DMS 273 treated with DMSO at 0.1 percent for 48 hours (cell line): ENCODE results near the gene RPL6.
"Not testable (repeated sequence)": the region's sequence is repeated elsewhere in the genome, so short reads cannot be mapped to it uniquely, and the experiment has no call there.

ENCODE experiments used
- DNase-seq: peaks from one replicate; lab custom pipeline; 2025; lab: John Stamatoyannopoulos, UW

RPL6 gene

DNA sequence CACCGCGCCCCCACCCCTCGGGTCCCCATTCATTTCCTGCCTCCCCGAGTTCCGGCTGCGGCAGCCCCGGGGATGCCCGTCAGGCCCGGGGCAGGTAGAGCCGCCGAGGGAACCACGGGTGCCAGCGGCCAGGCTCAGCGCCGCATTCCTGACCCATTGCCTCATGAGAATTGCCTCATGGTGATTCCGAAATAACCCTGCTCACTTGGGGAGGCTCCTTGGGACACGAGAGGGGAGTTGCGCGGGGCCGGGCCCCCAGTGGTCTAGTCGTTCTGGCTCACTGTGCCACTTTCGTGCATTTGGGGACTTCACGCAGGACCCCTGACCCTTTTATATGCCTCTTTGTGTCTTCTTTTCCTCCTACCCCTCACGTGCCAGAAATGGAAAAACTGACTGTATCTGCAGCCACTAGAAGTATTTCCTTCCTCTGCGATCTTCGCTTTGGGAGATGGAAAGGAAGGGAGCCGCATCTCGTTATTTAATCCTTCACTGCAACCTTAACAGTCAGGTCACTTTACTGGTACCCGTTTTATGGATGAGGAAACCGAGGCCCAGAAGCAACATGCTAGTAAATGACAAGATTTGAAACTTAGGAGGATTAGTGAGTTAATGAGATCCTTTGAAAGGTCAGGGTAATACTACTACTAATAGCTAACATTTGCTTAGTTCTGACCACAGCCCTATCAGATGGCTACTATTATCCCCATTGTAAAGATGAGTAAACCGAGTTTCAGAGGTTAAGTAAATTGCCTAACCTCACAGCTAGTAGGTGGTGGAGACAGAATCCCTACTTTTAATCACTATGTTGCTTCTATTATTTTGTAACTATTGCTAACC is 10.1 kb upstream of the RPL6 start:
- DNase-seq, result no peak

DNA sequence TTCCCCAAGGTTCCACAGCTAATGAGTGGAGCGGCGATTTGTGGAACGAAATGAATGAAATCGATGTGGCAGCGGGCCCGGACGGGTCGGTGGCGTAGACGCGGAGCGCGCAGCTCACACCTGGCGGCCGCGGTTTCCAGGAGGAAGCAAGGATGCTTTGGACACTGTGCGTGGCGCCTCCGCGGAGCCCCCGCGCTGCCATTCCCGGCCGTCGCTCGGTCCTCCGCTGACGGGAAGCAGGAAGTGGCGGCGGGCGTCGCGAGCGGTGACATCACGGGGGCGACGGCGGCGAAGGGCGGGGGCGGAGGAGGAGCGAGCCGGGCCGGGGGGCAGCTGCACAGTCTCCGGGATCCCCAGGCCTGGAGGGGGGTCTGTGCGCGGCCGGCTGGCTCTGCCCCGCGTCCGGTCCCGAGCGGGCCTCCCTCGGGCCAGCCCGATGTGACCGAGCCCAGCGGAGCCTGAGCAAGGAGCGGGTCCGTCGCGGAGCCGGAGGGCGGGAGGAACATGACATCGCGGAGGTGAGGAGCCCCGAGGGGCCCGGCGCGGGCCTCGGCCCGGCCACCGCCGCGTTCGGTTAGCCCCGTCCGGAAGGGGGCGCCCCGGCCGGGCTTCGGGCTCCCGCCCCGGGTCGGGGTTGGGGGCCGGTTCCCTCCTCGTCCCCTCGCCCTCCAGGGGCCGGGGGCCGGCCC is 9.3 kb upstream of the RPL6 start, which contains the start of gene PTPN11:
Gene PTPN11 (plus strand): TSS at position 340 of the 689 bp plus-strand sequence. CDS start 165 bp downstream, at position 505.
- DNase-seq, result no peak

DNA sequence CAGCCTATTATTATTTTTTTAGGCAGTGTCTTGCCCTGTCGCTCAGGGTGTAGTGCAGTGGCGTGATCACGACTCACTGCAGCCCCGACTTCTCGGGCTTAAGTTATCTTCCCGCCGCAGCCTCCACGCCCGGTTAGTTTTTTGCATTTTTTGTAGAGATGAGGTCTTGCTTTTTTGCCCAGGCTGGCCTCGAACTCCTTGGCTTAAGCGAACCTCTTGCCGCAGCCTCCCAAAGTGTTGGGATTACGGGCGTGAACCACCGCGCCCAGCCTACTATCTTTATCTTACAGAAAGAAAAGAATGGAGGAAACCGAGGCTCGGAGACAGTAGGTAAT is 8.8 kb upstream of the RPL6 start:
- DNase-seq, result no peak

DNA sequence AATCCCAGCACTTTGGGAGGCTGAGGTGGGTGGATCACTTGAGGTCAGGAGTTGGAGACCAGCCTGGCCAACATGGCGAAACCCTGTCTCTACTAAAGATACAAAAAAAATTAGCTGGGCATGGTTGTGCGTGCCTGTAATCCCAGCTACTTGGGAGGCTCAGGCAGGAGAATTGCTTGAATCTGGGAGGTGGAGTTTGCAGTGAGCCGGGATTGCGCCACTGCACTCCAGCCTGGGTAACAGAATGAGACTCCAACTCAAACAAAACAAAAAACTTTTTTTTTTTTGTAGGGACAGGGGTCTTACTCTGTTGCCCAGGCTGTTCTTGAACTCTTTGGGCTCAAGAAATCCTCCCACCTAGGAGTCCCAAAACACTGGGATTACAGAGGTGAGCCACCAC is 6.1 kb upstream of the RPL6 start:
- not testable (repeated sequence) for DNase-seq

DNA sequence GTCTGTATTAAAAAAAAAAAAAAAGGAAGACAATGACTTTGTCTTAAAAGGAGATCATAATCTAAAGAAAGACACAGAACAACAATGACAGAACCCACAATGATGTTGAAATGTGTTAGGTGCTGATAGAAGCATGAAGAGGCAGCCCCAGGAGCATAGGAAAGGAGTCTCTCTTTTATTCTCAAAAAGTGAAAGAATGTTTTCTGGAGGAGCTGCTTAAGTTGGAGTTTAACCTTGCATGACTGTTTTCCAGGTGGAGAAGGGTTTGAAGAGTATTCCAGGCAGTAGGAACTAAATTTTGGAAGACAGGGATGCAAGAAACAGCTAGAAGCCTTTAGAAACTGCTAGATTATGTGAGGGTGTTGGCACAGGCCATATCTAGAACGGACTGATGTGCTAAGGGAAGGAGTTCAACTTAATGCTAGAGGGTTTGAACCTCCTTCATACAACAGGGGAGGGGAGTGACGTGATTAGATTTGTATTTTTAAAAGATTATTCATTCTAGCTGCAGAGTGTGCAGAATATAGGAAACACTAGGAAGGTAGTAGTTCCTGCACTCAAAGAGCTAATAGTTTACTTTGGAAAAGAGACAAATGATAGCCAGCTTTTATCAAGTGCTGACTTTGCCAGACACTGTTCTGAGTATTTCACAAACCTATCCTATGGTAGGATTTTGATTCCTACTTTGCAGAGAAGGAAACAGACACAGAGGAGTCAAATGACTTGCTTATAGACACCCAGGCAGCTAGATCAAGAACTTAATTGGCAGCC is 4.6 kb upstream of the RPL6 start:
- no peak for DNase-seq

DNA sequence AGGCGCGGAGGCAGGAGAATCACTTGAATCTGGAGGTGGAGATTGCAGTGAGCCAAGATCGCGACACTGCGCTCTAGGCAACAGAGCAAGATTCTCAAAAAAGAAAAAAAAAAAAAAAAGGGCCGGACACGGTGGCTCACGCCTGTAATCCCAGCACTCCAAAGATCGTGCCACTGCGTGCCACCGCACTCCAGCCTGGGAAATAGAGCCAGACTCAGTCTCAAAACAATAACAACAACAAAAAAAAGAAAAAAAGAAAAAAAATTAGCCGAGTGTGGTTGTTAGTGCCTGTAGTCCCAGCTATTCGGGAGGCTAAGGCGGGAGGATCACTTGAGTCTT is 470 bp upstream of the RPL6 start:
- DNase-seq, result no peak

DNA sequence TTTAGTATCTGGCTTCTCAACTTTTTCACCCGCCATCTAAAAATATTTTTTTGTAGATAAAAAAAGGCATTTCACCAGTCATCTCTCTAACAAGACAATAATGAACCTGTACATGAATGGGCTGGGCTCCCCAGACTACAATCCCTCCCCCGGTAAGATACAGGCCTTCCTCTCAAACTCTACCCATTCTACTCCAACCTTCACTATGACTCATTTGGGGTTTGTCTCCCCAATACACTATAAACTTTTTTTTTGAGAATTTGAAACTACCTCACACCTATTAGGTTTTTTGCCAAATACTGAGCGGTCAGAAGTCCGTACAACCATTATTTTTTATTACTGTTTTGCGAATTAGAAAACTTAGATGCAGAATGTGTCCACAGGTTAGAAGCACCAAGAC is 784 bp downstream of the RPL6 start:
- DNase-seq, result no peak

DNA sequence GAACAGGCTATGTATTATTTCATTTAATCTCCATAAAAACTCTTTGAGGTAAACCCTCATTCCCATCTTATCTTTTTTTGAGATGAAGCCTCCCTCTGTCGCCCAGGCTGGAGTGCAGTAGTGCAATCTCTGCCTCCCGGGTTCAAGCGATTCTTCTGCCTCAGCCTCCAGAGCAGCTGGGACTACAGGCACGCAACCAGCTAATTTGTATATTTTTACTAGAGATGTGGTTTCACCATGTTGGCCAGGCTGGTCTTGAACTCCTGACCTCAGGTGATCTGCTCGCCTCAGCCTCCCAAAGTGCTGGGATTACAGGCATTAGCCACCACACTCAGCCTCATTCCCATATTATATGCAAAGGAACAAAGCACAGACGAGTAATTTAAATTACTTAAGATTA is 1.7 kb downstream of the RPL6 start:
- DNase-seq, result not testable (repeated sequence)

DNA sequence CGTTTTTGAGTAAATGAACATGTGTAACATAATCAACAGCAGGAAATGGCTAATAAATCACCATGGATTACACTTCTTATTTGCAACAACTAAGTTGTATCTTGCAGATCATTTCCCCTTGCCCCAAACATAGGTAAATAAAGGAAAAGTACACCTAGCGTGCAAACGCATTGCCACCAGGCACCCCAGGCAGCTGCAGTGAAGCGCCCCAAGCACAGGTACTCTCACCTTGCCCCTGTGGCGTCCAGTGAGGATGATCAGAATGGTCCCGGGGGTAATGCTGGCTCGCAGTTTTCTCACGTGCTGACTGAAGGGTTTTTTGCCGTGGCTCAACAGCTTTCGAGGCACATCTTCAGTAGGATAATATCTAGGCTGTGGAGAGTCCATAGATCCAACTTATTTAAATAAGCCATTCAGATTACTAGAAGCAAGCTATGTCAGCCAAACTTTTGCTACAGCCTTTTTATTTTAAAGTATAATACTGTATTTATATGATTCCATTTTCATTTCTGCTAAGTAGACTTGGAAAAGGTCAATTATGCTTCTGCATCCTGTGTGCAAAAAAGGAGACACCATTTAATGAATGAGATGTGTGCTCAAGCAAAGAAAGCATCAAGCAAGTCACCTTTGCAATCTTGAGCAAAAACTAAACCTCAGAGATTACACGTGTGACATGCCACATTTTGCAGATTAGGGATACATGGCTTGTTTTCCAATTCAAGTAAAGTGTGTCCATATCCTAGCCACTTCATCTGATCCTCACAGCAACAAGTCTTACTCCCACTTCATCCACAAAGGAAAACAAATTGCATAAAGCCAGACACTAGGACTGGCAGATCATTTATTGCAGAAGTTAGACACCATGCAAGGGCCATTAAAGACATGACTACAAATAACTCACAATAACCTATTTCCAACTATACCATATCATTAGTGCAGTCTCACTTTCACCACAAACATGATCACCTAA is 2.6 kb downstream of the RPL6 start:
- DNase-seq, result no peak

DNA sequence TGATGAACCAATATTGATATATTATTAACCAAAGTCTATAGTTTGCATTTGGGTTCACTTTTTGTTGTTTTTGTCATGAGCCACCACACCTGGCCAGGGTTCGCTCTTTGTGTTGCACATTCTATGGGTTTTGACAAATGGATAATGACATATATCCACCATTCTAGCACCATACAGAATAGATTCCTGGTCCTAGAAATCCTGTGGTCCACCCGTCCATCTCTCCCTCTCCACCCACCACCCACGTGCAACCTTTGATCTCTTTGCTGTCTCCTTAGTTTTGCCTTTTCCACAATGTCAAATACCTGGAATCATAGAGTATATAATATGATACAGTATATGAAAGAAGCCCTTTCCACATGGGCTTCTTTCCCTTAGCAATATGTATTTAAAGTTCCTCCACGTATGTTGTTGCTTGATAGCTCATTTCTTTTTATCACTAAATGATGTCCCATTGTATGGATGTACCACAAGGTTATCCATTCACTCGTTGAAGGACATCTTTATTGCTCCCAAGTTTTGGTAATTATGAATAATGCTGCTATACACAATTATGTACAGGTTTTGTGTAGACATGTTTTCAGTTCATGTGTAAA is 7.4 kb downstream of the RPL6 start:
- no peak for DNase-seq

DNA sequence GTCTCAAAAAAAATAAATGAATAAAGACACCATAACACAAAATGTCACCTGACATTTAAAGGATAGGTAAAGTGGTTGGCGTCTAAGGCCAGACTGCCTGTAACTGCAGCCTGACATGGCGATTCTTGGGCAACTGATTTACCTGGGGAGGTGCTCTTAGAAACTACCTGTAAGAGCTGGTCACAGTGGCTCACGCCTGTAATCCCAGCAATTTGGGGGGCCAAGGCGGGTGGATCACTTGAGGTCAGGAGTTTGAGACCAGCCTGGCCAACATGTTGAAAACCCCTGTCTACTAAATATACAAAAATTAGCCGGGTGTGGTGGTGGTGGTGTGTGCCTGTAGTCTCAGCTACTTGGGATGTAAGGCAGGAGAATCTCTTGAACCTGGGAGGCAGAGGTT is 8.4 kb downstream of the RPL6 start:
- DNase-seq, result no peak

DNA sequence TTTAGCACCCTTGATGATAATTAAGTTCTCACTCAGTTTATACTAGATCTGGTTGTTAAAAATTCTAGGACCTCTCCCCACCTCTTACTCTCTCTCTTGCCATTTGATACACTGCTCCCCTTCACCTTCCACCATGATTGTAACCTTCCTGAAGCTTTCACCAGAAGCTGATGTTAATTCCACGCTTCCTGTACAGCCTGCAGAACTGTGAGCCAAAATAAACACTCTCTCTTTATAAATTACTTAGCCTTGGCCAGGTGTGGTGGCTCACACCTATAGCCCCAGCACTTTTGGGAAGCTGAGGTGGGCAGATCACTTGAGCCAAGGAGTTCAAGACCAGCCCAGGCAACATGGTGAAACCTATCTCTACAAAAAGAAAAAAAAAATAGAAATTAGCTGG is 16.1 kb downstream of the RPL6 start:
- no peak for DNase-seq

DNA sequence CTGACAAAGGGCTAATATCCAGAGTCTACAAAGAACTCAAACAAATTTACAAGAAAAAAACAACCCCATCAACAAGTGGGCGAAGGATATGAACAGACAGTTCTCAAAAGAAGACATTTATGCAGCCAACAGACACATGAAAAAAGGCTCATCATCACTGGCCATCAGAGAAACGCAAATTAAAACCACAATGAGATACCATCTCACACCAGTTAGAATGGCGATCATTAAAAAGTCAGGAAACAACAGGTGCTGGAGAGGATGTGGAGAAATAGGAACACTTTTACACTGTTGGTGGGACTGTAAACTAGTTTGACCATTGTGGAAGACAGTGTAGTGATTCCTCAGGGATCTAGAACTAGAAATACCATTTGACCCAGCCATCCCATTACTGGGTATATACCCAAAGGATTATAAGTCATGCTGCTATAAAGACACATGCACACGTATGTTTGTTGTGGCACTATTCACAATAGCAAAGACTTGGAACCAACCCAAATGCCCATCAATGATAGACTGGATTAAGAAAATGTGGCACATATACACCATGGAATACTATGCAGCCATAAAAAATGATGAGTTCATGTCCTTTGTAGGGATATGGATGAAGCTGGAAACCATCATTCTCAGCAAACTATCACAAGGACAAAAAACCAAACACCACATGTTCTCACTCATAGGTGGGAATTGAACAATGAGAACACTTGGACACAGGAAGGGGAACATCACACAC is 19.3 kb downstream of the RPL6 start:
- not testable (repeated sequence) for DNase-seq

DNA sequence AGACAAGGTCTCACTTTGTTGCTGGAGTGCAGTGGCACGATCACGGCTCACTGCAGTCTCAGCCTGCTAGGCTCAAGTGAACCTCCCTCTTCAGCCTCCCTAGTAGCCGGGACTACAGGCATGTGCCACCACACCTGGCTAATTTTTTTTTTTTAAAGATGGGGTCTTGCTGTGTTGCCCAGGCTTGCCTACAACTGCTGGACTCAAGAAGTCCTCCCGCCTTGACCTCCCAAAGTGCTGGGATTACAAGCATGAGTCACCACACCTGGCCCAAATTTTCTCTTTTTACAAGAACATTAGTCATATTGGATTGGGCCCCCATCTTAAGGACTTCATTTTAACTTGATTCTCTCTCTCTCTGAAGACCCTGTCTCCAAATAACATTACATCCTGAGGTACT is 20.2 kb downstream of the RPL6 start:
- no peak for DNase-seq

DNA sequence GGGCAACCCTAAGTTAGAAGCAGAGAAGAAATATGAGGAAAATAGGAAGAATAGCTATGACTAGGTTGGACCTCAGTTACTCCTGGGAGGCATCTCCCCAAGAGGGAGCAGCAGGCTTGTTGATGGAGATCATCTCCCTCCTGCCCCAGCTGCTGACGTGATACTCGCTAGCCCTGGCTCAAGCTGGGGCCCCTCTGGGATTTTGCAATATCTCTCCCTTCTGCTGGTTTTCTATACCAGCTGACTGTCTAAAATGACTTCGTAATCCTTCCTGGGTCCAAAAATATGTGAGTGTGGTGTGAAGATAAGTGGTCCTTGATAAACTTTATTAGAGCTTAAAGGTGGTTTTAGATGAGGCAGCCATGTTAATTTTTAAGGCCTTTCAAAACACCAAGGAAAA is 22.7 kb downstream of the RPL6 start:
- DNase-seq, result no peak

DNA sequence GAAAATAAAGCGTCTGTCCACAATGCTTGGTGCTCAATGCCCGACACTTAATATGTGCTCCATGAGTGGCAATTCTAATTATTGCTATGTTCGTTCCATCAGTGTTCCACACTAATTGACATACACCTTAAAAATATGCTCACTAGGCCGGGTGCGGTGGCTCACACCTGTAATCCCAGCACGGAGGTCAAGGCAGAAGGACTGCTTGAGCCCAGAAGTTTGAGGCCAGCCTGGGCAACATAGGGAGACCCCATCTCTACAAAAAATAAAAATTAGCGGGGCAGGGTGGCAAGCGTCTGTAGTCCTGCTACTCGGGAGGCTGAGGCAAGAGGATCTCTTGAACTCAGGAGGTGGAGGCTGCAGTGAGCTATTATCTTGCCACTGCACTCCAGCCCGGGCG is 26.5 kb downstream of the RPL6 start:
- no peak for DNase-seq

DNA sequence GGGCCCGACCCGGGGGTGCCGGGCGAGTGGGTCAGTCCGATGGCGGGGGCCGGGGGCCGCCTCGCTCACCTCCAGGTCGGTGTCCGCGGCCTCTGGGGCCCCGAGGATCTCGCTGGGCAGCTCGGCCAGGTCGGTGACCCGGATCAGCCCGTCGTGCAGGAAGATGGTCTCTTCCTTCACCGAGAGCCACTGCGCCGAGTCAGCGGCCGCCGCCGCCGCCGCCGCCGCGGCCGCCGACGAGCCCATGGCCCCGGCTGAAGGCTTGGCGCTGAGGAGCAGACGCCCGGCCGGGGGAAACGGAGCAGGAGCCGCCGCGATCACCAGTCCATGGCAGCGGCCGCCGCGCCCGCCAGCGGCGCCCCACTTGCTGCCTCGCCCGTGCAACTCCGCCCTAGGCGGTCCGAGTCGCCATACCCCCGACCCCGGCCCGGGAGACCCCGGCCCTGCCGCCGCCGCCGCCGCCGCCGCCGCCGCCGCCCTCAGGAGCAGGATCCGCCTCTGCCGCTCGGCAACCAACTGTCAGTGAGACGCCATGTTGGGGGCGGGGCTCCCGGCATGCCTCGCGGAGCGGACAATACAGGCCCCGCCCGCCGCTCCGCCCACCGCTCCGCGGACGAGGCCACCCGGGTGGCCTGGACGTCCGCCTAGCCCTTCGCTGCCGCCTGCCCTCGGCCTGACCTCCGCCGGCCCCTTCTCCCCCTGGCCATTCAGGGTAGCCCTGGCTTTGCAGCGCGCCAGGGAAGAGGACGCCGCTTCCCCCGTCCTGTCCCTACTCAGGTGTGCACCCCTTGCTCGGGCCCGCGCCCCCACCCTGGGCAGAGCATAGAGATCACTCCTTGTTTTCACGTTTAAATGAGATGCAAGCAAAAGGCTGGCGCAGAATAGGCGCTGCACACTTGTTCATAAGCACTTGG is 27.3 kb downstream of the RPL6 start, which contains the start of gene HECTD4:
Gene HECTD4 (minus strand): TSS at position 549 of the 914 bp plus-strand sequence. CDS start 303 bp downstream, at position 246.
- DNase-seq, result peak; percentile 30

DNA sequence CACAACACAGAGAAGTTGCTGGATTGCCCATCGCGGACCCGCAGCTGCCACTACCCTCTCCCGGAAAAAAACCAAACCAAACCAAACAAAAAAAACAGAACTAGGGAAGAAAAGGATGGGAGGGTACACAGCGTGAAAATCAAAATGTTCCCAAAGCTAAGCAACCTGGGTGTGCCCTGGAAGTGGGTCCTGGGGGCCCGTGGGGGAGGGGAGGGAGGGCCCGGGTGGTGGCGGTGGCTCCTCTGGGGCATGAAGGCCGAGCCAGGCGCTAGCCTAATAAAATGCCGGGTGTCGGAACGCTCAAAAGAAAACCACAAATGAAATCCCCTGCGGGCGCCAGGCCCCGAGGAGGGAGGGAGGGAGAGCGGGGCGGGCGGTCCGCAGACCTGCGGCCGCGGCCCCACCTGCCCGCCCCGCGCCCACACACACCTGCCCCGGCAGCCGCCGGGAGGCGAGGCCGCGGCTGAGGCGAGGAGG is 28.0 kb downstream of the RPL6 start:
- no peak for DNase-seq

DNA sequence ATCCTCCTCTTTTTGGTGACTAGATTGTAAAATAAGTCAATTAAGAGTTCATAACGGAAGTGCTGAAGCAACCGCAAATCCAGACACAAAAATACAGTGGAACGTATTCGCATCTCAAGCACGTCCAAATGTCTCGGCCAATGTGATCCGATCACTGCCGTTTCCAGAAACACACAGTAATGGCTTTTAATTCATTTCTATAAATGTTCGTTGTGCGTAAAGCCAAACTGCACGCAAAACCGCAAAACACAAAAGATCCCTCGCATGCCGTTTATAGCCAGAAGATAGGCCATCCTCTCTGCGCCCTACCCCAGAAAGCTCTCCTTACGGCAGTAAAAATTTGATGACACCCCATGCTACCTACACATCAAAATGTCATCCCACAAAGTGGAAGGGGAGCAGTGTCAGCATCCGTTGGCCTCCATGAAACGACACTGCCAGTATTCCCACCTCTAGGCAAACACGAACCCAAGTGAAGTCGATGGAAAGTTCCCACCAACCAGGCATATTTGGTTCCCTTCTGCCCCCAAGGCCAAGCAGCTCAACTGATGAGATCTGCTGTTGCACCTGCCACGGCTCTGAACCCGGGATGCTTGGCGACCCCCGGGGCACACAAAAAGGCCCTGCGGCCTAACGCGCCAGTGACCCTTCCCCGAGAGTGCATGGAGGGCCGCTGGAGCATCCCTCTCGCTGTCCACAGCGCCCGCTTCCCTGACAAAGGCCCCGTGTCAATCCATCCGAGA is 28.6 kb downstream of the RPL6 start:
- no peak for DNase-seq
